GM19099 (cell line): ENCODE measurements around the gene FKBP5.

Source experiments
- POLR2A ChIP-seq: IDR thresholded peaks from 3 replicates; pipeline ENCODE4 v1.6.1; 2011; ENCODE audit warnings: low read depth; ENCODE audit not compliant: insufficient read length; ENCODE audit errors: extremely low read depth

FKBP5 gene

DNA sequence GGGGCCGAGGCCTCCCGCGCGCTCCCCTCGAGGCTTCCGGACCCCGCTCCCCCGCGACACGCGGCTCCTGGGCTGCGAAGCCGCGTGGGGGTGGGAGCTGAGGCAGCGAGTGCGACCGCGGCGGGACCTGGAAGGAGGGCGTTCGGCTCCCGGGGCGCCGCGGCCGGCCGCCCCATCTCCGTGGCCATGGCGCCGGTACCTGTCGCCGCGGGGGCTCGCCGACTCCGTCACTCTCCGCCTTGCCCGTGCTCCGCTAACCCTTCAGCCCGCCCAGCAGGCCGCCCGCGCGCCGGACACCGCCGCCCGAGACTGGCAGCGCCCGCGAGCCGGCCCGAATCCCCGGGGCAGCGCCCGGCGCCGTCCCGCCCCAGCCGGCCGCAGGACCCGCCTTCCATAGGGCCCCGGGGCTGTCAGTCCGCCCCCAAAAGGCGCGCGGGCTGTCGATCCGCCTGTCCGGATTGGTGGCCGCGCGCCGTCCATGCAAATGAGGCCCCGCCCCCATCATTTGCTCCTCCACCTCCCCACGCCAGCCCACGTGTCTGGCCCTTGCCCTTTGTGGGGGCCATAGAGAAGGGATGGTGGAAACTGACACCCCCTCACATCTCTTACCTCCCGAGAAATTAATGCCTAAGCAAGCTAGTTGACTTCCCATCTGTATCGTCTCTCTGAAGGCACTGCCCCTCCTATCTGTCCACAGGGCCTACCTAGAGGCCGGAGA lies at the start of gene FKBP5:
Gene FKBP5, minus strand, starts transcription at position 311 of the 718 bp plus-strand sequence. CDS start 46,091 bp downstream, outside the sequence.
- TF ChIP-seq POLR2A = peak; percentile 90

DNA sequence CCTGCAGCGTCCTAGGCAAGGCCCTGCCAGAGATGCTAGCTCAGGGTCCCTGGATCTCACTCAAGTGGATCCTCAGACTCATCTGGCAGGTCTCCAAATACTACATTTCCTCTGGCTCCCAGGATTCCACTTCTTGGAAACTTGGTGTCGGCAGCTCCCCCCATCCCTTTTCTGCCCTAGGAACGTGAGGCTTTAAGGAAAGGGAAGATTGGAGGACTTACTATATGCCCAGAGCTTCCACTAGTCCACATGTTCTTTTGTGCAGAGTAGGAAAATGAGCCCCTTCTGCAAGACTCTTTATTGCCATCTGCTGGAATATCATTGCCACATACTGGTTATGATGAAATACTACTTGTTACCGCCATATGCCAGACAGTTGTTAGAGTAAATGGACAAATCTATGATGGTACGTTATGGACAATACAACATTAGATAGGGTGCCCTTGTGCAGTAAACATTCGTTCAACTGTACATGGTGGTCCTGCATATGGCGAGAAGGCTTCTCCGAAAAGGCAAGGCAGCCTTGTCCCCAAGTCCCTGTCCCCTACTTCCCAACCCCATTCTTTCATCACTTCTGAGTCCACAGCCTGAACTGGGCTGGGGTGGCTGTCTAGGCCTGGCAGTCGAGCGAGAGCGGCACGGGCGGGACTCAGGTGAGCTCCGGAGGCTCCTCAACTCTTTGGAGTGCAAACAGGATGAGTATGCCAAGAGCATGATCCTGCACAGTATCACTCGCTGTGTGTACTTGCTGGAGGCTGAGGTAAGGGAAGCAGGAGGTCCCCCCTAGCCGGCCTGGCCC lies 48.9 kb upstream of the FKBP5 start:
- TF ChIP-seq POLR2A = no peak

DNA sequence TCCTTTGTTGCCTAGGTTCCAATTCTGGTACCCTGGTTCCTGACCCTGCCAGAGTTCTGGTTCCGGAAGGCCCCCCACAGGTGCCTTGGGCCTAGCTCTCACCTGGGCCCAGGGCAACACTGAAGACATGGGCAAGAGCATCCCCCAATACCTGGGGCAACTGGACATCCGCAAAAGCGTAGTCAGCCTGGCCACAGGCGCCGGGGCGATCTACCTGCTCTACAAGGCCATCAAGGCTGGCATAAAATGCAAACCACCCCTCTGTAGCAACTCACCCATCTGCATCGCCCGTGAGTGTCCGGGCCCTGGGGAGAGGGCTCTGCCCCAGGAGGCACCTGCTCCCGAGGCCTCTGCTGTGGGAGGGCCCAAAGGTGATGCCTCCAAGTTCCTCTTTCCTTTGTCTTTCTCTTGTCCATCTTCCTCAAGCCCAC lies 48.3 kb upstream of the FKBP5 start, which contains the start of gene ARMC12:
Gene ARMC12, plus strand, starts transcription at position 51 of the 431 bp plus-strand sequence. Its CDS starts 77 bp downstream, at position 128.
- no peak for TF ChIP-seq POLR2A

DNA sequence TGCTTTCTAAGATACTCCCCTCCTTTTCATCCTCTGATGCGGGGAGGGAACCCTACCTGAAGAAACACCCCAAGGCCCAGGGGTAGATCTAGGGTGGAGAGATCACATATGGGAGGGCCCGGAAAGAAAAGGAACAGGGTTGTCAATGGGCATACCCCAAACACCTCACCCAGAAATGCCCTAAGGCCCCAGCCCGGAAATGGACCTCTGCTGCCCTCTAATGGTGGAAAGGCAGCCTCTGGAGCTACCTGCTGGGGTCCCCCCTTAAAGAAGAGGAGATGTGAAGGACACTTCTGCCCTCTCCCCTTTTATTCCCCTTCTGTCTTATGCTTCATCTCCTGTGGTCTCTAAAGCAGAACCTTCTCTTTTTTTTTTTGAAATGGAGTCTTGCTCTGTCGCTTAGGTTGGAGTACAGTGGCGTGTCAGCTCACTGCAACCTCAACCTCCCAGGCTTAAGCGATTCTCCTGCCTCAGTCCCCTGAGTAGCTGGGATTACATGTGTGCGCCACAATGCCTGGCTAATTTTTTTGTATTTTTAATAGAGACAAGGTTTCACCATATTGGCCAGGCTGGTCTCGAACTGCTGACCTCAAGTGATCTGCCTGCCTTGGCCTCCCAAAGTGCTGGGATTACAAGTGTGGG lies 47.7 kb upstream of the FKBP5 start:
- TF ChIP-seq POLR2A = no peak

DNA sequence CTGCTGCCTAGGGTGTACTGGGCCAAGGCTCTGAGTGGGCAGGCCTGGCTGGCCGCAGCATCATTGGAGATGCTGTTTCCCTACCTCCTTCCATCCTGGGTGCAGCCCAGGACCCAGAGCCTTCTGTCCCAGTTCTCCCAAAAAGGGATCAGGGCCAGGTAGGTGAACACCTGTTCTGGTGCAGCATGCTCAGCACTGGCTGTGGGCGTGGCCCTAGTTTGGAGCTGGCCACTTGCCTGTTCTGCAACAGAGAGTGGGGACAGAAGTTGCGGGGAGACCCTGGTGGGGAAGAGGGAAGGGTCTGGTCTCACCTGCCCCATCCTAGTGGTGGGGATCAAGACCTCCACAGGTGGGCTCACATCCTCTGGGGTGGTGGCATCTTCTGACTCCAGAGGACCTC lies 46.7 kb upstream of the FKBP5 start:
- no peak for TF ChIP-seq POLR2A

DNA sequence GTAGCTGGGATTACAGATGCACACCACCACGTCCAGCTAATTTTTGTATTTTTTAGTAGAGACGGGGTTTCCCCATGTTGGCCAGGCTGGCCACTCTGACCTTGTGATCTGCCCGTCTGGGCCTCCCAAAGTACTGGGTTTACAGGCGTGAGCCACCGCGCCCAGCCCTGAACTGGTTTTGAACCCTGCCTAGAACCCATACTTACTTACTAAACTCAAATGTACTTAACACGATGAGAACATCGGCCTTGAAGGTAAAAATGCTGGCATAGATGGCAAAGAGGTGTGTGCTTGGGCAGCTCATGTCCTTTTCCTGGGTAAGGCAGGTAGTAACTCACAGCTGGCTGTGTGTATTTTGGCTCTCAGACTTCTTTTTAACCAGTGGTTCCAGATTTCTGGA lies 44.9 kb upstream of the FKBP5 start:
- TF ChIP-seq POLR2A = no peak

DNA sequence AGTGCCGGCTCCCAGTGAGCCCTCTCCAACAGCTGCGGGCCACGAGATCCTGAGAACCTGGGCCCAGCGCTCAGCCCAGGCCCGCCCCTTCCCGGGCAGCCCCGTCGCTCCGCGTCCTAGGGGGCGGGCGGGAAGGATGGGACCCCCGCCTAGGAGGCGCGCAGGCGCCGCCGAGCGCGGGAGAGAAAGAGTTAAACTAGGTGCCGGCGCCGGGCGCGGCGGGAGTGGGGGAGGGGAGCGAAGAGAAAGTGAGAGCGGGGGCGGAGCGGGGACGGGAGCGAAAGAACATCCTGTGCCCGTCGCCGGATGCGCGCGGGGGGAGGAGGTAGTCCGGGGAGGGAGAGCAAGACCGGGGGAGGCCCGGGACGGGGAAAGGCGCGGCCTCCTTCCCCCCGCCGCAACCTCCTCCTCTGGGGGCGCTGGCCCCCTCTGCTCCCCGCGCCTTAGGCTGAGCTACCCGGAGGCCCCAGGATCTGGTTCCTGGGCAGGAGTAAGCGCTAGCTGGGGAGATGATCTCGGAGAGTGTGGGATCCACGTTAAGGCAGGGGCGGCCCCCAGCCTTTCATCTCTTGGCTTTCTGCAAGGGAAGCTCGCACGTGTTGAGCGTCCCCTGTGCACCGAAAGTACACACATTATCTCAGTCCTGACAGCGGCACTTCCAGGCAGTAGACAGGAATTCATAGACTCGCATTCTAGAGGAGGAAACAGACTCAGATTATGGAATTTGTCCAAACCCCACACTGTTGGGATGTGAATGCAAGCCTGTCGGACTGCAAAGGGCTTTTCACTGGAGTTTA lies 43.2 kb upstream of the FKBP5 start:
- TF ChIP-seq POLR2A = peak; percentile 60

DNA sequence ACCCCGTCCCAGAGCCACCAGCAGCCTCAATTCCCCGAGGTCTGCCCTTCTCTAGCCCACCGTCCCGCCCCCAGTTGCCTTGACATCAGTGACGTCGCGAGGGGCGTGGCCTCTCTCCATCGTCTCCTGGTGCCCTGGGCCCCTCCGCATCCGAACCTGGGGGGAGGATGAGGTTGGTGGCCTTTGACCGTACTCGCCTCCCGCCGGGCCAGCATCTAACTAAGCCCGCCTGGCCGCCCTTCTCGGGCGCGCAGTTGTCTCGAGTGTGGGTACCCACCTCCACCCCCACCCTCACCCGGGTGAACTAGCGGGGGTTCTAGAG lies 42.7 kb upstream of the FKBP5 start:
- TF ChIP-seq POLR2A = peak; percentile 76

DNA sequence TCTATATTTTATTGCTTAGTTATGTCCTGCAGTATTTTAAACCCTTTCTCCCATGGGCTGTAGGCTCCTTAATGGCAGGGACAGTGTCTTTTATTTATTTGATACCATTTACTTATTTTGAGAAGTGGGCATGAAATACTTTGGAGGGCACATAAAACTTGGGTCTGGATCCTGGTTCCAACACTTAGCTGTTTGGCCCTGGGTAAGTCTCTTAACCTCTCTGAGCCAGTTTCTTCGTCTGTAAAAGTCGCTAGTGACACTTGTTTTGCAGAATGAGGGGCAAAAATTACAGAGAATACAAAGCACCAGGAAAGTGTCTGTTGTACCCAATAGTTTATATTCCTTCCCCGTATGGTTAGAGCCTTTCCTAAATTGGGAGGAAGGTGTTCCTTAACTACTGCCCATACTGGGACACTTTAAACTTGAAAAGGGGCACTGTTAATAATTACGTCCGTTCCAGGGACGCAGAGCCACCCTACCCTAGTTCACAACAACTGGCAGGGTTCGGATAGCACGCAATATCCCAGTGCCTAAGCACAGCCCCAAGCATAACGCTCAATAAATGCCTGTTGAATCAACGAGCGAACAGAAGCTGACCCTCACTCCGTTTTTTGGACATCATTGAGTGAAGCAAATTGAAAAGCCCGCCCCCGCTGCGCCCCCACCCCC lies 42.2 kb upstream of the FKBP5 start:
- no peak for TF ChIP-seq POLR2A

DNA sequence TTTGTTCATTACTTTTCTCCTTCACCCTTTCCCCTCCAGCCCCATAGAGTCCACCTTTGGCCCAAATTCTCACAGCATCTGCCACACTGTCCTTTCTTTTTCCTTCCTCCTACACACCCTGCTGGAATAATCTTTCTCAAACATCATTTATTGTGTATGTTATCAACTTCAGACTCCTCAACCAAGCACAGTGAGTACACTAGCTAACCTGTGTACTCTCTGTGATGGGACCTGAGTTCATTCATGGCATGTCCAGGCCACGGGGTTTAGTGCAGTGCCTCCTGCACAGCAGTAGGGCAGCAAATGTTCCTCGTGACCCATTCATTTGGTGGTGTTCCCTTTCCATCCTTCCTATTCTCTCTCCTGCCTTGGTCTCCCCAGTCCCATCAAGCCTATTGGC lies 41.0 kb upstream of the FKBP5 start:
- no peak for TF ChIP-seq POLR2A

DNA sequence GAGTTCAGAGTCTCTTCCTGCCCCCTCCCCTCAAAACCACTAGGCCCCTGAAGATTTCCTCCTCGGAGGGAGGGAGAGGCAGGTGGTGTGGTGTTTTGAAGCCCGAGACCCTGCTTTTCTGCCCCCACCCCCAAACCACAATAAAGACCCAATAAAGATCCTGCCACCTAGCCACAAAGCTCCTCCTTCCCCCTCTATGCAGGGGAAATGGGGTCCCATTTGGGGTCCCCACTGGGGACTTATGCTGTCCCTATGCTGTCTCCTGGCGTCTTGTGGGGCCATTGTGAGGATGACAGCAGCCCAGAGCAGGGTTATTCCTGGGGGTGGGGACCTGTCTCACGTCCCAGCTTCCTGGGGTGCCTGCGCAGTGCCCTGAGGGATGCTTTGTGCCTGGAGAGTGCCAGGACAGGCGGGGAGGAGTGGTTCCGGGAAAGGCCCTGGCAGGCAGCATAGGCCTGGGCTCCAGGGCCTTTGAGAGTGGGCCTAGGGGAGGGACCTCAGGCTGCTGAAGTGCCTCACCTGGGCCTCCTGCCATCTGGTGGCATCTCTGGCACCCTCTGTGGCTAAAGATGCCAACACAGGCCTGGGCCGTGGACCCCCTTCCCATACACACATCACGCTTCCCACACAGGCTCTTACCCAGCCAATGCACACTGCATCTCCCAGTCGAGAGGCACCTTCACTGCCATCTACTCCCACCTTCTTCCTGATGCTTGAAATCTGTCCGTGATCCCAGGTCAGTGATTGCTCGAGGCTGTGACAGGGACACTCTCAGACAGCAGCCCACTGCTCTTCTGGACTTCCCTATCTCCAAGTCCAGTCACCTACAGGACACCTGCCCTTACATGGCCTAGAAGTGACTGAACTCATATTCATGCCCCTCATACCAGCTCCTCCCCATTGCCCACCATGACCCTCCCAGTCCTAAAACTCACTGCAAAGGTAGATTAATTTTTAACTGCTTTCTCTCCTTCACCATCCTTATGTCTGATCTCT lies 40.3 kb upstream of the FKBP5 start:
- no peak for TF ChIP-seq POLR2A

DNA sequence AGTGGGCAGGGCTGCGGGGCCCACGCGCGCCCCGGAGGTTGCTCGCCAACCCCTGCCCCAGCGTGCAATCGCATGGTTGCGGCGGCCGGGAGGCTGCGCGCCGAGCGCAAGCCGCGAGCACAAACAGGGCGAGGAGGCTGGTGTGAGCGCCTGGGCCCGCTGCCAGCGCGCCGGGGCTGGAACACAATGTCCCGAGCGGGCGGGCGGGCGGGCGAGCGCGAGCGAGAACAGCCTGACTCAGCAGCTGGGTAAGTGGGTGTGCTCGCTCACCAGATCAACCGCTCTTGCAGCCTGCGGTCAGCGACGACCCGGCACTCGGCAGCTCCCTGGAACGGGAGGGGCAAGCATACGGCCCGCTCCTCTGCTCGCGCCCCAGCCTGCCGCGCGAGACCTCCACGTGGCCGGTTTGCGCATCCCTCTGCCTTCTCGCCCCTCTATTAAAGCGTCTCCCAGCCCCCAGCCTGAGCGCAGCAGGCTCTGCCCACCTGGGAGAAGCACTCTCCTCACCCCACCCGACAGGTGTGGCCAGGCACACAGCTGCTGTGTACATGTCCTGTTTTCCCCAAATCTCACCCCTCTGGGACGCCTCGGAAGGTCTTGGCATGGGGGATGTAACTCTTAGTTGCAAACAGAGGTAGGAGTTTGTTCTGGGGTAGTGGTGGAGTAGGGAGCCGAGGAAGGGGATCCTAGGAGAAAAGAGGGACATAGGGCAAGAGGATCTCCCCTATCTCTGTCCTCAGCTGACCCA lies 39.4 kb upstream of the FKBP5 start:
- peak; percentile 44 for TF ChIP-seq POLR2A
